Muscle of leg (tissue), 11 donors: ENCODE data around the gene AKR1B1. TPM values are rescaled to one million over a fixed set of nuclear protein-coding genes. Genes with fewer than 3 reads are reported as not detected.
A peak's percentile ranks its signal among the peaks of the same experiment; 100 is the strongest.

Source experiments
- DNase-seq: peaks from one replicate; pipeline ENCODE4 v3.0.0; 2013
- H3K27ac ChIP-seq: one replicate; pipeline ENCODE4 v1.5.1; 2013; ENCODE audit warnings: mild to moderate bottlenecking, low read length, control low read depth
- H3K27me3 ChIP-seq: one replicate; pipeline ENCODE4 v1.6.1; 2013; ENCODE audit warnings: low read length; ENCODE audit not compliant: control insufficient read depth, insufficient read depth
- H3K36me3 ChIP-seq: one replicate; pipeline ENCODE4 v1.6.1; 2013; ENCODE audit warnings: low read length; ENCODE audit not compliant: control insufficient read depth, insufficient read depth
- H3K4me1 ChIP-seq: one replicate; pipeline ENCODE4 v1.6.1; 2013; ENCODE audit warnings: low read length; ENCODE audit not compliant: control insufficient read depth, insufficient read depth
- H3K4me3 ChIP-seq: one replicate; pipeline ENCODE4 v1.5.1; 2013; ENCODE audit warnings: low read length, control low read depth
- H3K9me3 ChIP-seq: replicated peaks from 2 replicates; pipeline ENCODE4 v1.6.1; 2013; ENCODE audit warnings: low read depth, low read length; ENCODE audit not compliant: control insufficient read depth
- WGBS: methylation state at CpG from one replicate; pipeline ENCODE4 v1.1.5; 2013; ENCODE audit warnings: missing lambda C conversion rate; ENCODE audit not compliant: insufficient coverage; 5-methylcytosine and 5-hydroxymethylcytosine counted together
- polyA plus RNA-seq, 8 donors: library from polyadenylated mRNA; unstranded; fragments of 120-200 nt; gene quantifications; one replicate each; pipeline versions ENCODE4 v1.2.1 to v1.2.3, GENCODE V29; 2013; ENCODE audit warnings: inconsistent platforms in 1 of 8, low replicate concordance in 1 of 8; ENCODE audit not compliant: insufficient read length in 8 of 8, insufficient read depth in 1 of 8
- total RNA-seq: library from RNA; stranded (reverse); fragments of 120-200 nt; gene quantifications from one replicate; pipeline ENCODE4 v1.2.4, GENCODE V29; 2013

Gene AKR1B1
- total and polyA plus RNA-seq, 9 donors: 44.8 to 136 (median 117) TPM

GRCh38 chr7:134461916-134462315 lies 3.0 kb upstream of the AKR1B1 start:
- H3K4me1 ChIP-seq: peaks cover 12% of the 10 kb centered on the region
- no peak for DNase-seq
- peaks cover 2% of the 10 kb centered on the region for H3K9me3 ChIP-seq
- no peaks in the 10 kb centered on the region for H3K36me3 ChIP-seq
- H3K4me3 ChIP-seq: no peak overlapping the region
- no CpG with 5 or more reads among the region's 1 CpG for WGBS
- H3K27ac ChIP-seq: no peak overlapping the region
- H3K27me3 ChIP-seq: no peaks in the 10 kb centered on the region

DNA sequence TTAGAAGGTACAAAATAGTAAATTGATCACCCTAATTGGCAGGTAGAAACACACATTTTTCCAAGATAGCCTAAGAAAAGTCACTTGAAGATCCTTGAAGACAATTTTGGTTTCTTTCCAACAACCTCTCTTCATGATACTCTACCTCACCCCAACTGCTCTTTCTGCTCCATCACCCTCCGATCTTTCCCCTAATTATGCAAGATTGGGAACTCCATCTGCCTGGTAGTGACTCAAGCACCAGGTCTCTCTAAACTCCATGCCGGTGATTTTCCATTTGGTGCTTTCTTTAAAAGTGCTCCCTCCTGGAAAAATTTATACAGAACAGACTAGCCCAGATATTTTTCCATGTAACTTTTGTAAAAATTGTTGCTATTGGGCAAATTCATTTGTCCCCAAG lies 1.1 kb upstream of the AKR1B1 start:
- Histone ChIP-seq H3K4me1 (peaks cover 14% of the 10 kb centered on the region), H3K27ac (no peak overlapping the region), H3K36me3 (peaks cover 8% of the 10 kb centered on the region), H3K27me3 (no peaks in the 10 kb centered on the region), H3K4me3 (no peak overlapping the region), H3K9me3 (no peaks in the 10 kb centered on the region)
- no peak for DNase-seq
- WGBS: 100% methylated on average over 1 of the region's 2 CpGs

- under 1% methylated on average over 34 of the region's 37 CpGs for WGBS
- Histone ChIP-seq H3K36me3 (peaks cover 8% of the 10 kb centered on the region), H3K4me3 (peak overlapping the region; percentile 68), H3K27ac (peak overlapping the region; percentile 74), H3K4me1 (peaks cover 28% of the 10 kb centered on the region), H3K27me3 (no peaks in the 10 kb centered on the region), H3K9me3 (no peaks in the 10 kb centered on the region)
- peak; percentile 57 for DNase-seq
These were observed 527 bp downstream of the AKR1B1 start for GRCh38 chr7:134458341-134458805.

- no CpG with 5 or more reads among the region's 2 CpGs for WGBS
- Histone ChIP-seq H3K4me3 (no peak overlapping the region), H3K9me3 (no peaks in the 10 kb centered on the region), H3K4me1 (peaks cover 40% of the 10 kb centered on the region), H3K27me3 (no peaks in the 10 kb centered on the region), H3K27ac (peak overlapping the region; percentile 74), H3K36me3 (peaks cover 8% of the 10 kb centered on the region)
- peak; percentile 84 for DNase-seq
These were observed 1.7 kb downstream of the AKR1B1 start for GRCh38 chr7:134457210-134457609.

DNA sequence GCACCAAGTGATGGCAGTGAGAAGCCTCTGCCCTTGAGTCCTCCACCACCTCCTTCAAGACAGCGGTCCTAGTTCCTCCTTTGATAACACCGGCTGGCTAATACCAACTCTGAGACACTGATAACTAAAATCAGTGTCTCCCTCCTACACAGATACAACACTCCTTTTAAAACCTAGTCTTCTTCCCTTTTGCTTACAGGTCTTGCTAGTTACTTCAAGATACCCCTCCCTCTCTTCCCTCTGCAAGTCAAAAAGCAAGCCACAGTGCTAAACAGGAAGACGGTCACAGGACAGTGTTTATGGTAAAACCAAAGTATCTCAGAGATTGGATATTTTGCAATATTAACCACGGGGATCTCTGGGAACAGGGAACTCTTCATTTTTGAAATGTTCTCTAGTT lies 4.6 kb downstream of the AKR1B1 start:
- peak; percentile 59 for DNase-seq
- WGBS: 65% methylated on average over 4 of the region's 4 CpGs
- peak overlapping the region; percentile 88 for H3K27ac ChIP-seq
- peaks cover 67% of the 10 kb centered on the region for H3K4me1 ChIP-seq
- no peaks in the 10 kb centered on the region for H3K27me3 ChIP-seq
- no peaks in the 10 kb centered on the region for H3K9me3 ChIP-seq
- no peak overlapping the region for H3K4me3 ChIP-seq
- H3K36me3 ChIP-seq: peaks cover 31% of the 10 kb centered on the region

- Histone ChIP-seq H3K27ac (peak overlapping the region; percentile 88), H3K36me3 (peaks cover 38% of the 10 kb centered on the region), H3K4me1 (peaks cover 67% of the 10 kb centered on the region), H3K9me3 (no peaks in the 10 kb centered on the region), H3K27me3 (no peaks in the 10 kb centered on the region), H3K4me3 (no peak overlapping the region)
- 64% methylated on average over 3 of the region's 5 CpGs for WGBS
- DNase-seq: peak; percentile 42
These were observed 5.4 kb downstream of the AKR1B1 start for GRCh38 chr7:134453518-134453917.

- no peak for DNase-seq
- Histone ChIP-seq H3K9me3 (no peaks in the 10 kb centered on the region), H3K4me1 (peaks cover 64% of the 10 kb centered on the region), H3K4me3 (no peak overlapping the region), H3K36me3 (peaks cover 43% of the 10 kb centered on the region), H3K27me3 (no peaks in the 10 kb centered on the region), H3K27ac (peak overlapping the region; percentile 88)
- WGBS: 46% methylated on average over 5 of the region's 7 CpGs
These were observed 5.9 kb downstream of the AKR1B1 start for GRCh38 chr7:134452991-134453473.

- Histone ChIP-seq H3K4me3 (no peak overlapping the region), H3K27me3 (no peaks in the 10 kb centered on the region), H3K4me1 (peaks cover 58% of the 10 kb centered on the region), H3K36me3 (peaks cover 49% of the 10 kb centered on the region), H3K9me3 (no peaks in the 10 kb centered on the region), H3K27ac (peak overlapping the region; percentile 88)
- peak; percentile 93 for DNase-seq
- WGBS: 17% methylated on average over 1 of the region's 5 CpGs
These were observed 6.5 kb downstream of the AKR1B1 start for GRCh38 chr7:134452419-134452838.

GRCh38 chr7:134451656-134452055 lies 7.2 kb downstream of the AKR1B1 start:
- Histone ChIP-seq H3K27me3 (no peaks in the 10 kb centered on the region), H3K27ac (peak overlapping the region; percentile 88), H3K36me3 (peaks cover 56% of the 10 kb centered on the region), H3K4me3 (no peak overlapping the region), H3K9me3 (no peaks in the 10 kb centered on the region), H3K4me1 (peaks cover 54% of the 10 kb centered on the region)
- DNase-seq: peak; percentile 33
- WGBS: 71% methylated on average over 6 of the region's 11 CpGs

- peak overlapping the region; percentile 69 for H3K27ac ChIP-seq
- DNase-seq: peak; percentile 64
- WGBS: 85% methylated on average over 8 of the region's 14 CpGs
These were observed 8.5 kb downstream of the AKR1B1 start for GRCh38 chr7:134450294-134451000.

More at GRCh38 chr7:134450294-134451000, 8.5 kb downstream of the AKR1B1 start:
- Histone ChIP-seq H3K27me3 (no peaks in the 10 kb centered on the region), H3K9me3 (no peaks in the 10 kb centered on the region), H3K4me1 (peaks cover 54% of the 10 kb centered on the region), H3K36me3 (peaks cover 60% of the 10 kb centered on the region), H3K4me3 (no peak overlapping the region)
